ENCODE data around the gene LMNTD2. TPM values are rescaled to one million over a fixed set of nuclear protein-coding genes. Genes with fewer than 3 reads are reported as not detected.

The LMNTD2 gene
- total and polyA plus RNA-seq, 2 of the 13 experiments (the other 11 are each of a cell fraction or from before 2014, with no cell fraction given) = 1.1 to 3.1 TPM

- TF ChIP-seq ZBTB40 (IDR thresholded peaks at IDR 0.05) (no peak), ZBTB40 (CRISPR knock-in tag; IDR thresholded peaks at IDR 0.05) (0 out of 2 replicates have a peak, but pooled peaks have one; percentile 27), HOXA3 (CRISPR knock-in tag; IDR thresholded peaks at IDR 0.05) (0 out of 2 replicates have a peak, but pooled peaks have one; percentile 46), ZMYM3 (CRISPR knock-in tag; IDR thresholded peaks at IDR 0.05) (no peak), LCORL (IDR thresholded peaks at IDR 0.05) (no peak), LCORL (CRISPR knock-in tag; IDR thresholded peaks at IDR 0.05) (no peak), ZBTB21 (CRISPR knock-in tag; IDR thresholded peaks at IDR 0.05) (no peak), BCL3 (CRISPR knock-in tag; IDR thresholded peaks at IDR 0.05) (no peak), ZFP1 (CRISPR knock-in tag; IDR thresholded peaks at IDR 0.05) (no peak), GMEB2 (CRISPR knock-in tag; IDR thresholded peaks at IDR 0.05; ENCODE audit: low read depth) (no peak), SAP130 (CRISPR knock-in tag; IDR thresholded peaks at IDR 0.05; ENCODE audit: low read depth) (peak; percentile 61), NR0B2 (CRISPR knock-in tag; IDR thresholded peaks at IDR 0.05) (no peak), GATAD2A (CRISPR knock-in tag; IDR thresholded peaks at IDR 0.05) (0 out of 2 replicates have a peak, but pooled peaks have one; percentile 31), ZNF235 (CRISPR knock-in tag; IDR thresholded peaks at IDR 0.05; ENCODE audit: borderline replicate concordance) (no peak), GABPB1 (CRISPR knock-in tag; IDR thresholded peaks at IDR 0.05) (peak; percentile 78), ZNF431 (CRISPR knock-in tag; IDR thresholded peaks at IDR 0.05; ENCODE audit: borderline replicate concordance, low read depth) (no peak), MXD4 (CRISPR knock-in tag; IDR thresholded peaks at IDR 0.05) (peak; percentile 44; the same call in 1 of the 2 replicates)
Observed at GRCh38 chr11:554428-555226, 5.9 kb downstream of the LMNTD2 start (continued).

All from HepG2 (cell line).